Stimulated activated naive CD4-positive, alpha-beta T cell treated with Interleukin-2 at 50 U/mL for 16 hours (primary cell): Measurements from ENCODE around the gene HID1.
"Not testable (repeated sequence)": the region's sequence is repeated elsewhere in the genome, so short reads cannot be mapped to it uniquely, and the experiment has no call there.

Experiments
- DNase-seq: peaks from one replicate; lab custom pipeline; 2025; lab: John Stamatoyannopoulos, UW

Gene HID1

GRCh38 chr17:75001915-75002843 is 29.6 kb upstream of the HID1 start:
- DNase-seq, result no peak

DNA sequence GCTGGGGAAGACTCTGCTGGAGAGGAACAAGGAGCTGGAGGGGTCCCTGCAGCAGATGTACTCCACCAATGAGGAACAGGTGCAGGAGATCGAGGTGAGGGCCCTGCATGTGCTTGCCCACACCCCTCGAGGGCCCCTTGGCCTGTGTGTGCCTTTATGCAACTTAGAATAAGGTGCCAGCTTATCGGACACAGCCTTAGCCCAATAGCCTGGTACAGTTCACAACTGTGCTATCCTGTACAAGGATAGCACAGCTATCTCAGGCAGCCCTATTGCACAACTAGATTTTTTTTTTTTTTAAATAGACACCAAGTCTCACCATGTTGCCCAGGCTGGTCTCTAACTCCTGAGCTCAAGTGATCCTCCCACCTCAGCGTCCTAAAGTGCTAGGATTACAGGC is 27.0 kb upstream of the HID1 start:
- no peak for DNase-seq

DNA sequence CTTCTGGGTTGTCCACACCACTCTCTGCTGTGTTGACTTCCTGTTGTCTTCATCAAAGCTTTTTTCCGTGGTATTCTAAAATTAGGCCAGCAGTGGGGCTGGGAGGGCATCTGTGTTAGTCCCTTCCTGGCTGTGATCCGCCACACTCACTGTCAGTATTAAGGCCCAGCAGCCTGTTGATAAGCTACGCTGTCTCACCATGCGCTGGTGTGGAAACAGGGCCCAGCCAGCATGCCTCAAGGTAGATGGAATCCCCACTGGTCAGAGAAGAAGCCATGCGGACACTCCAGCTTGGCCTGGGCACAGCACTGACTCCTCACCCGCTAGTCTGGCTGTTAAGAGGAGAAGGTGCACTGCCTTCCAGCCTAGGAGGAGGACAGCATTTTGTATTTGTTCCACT is 26.2 kb upstream of the HID1 start:
- no peak for DNase-seq

- no peak for DNase-seq
These were observed 23.3 kb upstream of the HID1 start for GRCh38 chr17:74995847-74996246.

DNA sequence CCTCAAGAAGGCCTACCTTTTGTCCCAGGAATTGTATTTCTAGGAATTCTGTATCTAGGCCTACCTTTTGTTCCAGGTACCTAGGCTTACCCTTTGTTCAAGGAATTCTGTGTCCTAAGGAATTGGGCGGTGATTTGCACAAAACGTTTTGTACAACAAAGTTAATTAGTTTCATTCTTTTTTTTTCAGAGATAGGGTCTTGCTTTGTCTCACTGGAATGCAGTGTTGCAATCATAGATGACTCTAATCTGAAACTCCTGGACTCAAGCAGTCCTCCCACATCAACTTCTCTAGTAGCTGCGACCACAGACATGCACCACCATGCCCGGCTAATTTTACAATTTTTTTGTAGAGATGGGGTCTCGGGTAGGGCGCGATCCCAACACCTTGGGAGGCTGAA is 21.9 kb upstream of the HID1 start:
- no peak for DNase-seq

DNA sequence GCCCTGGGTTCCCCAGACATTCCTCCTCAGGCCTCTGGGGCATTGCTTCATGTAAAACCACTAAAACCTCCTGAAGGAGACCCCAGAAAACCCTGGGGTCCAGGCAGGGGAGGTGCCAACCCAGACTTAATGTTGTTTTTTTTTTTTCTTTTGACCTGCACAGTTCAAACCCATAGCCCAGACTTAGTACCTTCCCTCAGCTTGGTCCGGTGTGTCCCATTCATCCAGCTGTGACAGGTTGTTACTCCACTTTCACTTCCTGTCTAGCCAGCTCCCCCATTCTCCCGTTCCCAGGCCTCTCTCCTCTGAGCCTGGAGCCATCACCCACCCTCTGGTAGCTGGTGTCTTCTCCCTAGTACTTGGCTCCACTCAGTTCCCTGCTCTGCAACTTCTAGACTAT is 19.7 kb upstream of the HID1 start:
- no peak for DNase-seq

DNA sequence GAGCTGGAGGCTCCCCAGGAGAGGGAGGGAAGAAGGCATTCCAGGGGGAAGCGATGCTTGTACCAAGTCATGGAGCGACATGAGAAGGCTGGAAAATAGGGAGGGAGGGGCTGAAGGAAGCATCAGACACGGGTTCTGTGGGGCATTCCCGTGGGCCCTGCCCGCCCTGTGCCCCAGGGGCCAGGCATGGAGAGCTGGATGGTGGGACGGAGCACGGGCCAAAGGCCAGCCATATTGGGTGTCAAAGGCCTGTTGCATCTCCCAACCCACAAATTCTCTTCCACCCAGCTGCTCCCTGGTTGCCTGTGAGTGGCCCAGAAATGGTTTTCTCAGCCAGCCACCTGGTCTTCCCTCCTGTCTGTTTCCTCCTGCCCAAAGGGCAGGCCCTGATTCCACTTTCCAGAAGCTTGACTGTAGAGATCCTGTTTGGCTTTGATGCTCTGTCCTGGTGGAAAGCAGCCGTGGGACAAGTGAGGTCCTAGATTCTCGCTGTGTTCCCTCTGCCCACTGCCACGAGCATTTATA is 18.1 kb upstream of the HID1 start:
- no peak for DNase-seq

- peak; percentile 9 for DNase-seq
These were observed 15.6 kb upstream of the HID1 start for GRCh38 chr17:74987909-74988711.

DNA sequence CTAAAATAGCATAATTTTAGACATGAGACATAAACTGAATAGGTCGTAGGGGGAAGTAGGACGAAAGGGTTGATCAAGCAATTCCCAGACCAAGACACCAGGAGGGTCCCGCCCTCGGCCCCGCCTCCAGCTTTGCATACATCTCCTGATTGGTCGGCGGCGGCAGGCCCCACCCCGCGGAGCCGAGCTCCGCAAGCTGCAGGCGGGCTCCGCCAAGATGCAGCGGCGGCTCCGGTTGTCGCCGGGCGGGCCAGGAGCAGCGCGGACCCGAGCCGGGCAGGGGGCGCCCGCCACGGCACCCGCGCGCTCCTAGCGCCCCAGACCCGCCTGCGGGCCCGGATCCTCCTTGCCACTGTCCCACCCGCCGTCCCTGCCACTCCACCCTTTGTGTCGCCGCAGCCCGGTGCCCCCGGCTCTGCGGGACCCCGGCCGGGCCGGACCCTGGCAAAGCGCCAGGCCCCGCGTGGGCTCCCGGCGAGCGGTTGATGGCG is 14.9 kb upstream of the HID1 start, which contains the start of gene CDR2L:
Gene CDR2L, plus strand, starts transcription at position 215 of the 491 bp plus-strand sequence. CDS start 412 bp downstream, outside the sequence.
- peak; percentile 86 for DNase-seq

DNA sequence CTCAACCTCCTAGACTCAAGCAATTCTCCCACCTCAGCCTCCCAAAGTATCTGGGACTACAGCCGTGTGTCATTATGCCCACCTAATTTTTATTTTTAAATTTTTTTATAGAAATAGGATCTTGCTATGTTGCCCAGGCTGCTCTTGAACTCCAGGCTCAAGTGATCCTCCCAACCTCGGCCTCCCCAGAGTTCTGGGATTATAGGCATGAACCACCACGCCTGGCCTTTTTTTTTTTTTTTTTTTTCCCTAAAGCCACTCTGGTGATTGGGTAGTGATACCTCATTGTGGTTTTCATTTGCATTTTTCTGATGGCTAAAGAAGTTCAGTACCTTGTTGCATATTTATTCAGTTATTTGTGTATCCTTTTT is 13.6 kb upstream of the HID1 start:
- DNase-seq, result no peak

- not testable (repeated sequence) for DNase-seq
These were observed 10.2 kb upstream of the HID1 start for GRCh38 chr17:74982663-74983313.

DNA sequence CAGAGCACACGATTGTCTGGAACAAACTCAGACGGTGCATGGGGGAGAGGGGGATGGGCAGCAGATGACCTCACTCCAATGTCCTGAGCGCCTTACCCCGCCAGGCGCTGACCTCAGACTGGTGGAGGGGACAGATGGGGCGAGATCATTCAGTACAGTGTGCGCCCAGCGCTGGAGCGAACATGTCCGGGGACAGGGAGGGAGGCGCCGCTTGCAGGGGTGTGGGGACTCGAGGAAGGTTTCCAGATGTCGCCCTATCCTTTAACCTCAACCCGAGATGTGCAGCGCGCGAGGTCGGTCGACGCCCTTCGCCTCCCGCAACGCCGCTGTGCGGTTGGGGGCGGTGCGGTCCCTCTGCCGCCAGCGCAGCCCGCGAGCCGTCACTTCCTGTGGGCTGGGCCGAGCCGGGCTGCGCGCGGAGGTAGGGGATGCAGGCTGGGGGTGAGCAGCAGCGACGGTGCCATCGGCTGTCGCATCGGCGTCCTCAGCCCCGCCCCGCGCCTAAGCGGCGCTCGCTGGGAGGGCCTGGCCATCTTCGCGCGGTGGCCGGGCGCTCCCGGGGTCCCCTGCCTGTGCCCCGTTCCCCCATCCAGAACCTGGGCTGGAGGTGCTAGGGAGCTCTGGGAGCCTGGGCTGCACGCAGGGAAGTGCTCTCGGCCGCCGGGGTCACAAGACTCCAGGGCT is 9.6 kb upstream of the HID1 start:
- peak; percentile 76 for DNase-seq

GRCh38 chr17:74981318-74981978 is 8.9 kb upstream of the HID1 start:
- no peak for DNase-seq

GRCh38 chr17:74979408-74980146 is 7.0 kb upstream of the HID1 start:
- no peak for DNase-seq

- no peak for DNase-seq
These were observed 5.7 kb upstream of the HID1 start for GRCh38 chr17:74978240-74978639.

DNA sequence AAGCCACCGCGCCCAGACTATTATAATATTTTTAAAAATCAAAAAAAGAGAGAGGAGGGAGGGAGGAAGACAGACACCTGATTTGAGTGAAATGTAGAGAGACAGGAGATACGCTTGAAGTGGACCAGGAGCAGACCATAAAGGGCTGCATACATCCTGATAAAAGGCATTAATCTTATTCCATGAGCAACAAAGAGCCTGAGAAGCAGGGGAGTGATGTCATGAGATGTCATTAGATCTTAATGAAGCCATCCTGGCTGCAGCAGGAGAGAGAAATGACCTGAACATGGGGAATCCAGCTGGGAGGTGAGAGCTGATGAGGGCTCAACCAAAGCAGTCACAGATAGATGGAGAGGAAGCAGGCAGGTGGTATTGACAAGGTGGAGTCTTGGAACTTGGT is 5.2 kb upstream of the HID1 start:
- no peak for DNase-seq

- no peak for DNase-seq
These were observed 3.4 kb upstream of the HID1 start for GRCh38 chr17:74975943-74976342.

DNA sequence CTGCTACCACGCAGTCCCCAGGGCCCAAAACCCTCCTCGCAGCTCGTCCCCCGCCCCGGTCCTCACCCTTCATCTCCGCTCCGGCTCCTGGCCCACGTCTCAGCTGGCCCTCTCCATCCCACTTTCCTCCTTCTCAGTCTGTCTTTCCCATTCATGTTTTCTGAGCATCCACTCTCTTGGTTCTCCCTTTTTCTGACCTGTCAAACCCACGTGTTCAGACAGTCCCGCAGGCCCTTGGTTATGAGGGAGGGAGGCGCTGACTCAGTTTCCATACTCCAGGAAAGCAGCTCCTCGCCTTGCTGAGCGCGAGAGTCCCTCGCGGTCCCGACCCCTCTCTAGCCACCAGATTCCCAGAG is 392 bp upstream of the HID1 start:
- DNase-seq, result no peak

DNA sequence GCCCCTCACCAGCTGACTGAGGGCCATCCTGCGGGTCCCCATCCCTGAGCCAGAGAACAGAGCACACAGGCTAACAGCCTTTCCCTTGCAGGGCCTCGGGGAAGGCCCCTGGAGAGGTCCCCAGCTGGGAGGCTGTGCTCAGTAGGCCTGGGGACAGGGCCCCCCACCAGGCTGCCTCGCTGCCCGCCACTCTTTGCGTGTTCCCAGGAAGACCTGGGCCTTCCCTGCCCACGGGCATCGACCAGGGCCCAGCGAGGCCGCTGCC is 785 bp downstream of the HID1 start:
- no peak for DNase-seq

GRCh38 chr17:74971069-74971841 is 1.3 kb downstream of the HID1 start:
- DNase-seq, result no peak
